ENCODE data around the gene CRYM.
"Not testable (repeated sequence)": the region's sequence is repeated elsewhere in the genome, so short reads cannot be mapped to it uniquely, and the experiment has no call there.

Gene CRYM

GRCh38 chr16:21267298-21267697 lies 10.8 kb downstream of the CRYM start:
- H3K4me3 Mint-ChIP-seq, result no peak overlapping the region
- H3K27ac Mint-ChIP-seq, result no peak overlapping the region
- H3K9me3 Mint-ChIP-seq, result no peaks in the 10 kb centered on the region
- ATAC-seq, result no peak
- H3K36me3 Mint-ChIP-seq, result no peaks in the 10 kb centered on the region
- no peaks in the 10 kb centered on the region for H3K27me3 Mint-ChIP-seq
- H3K4me1 Mint-ChIP-seq, result peaks cover 37% of the 10 kb centered on the region

GRCh38 chr16:21265104-21265837 lies 12.8 kb downstream of the CRYM start:
- Mint-ChIP-seq H3K27ac (peak overlapping the region; percentile 26), H3K36me3 (no peaks in the 10 kb centered on the region), H3K4me1 (peaks cover 37% of the 10 kb centered on the region), H3K27me3 (no peaks in the 10 kb centered on the region), H3K4me3 (no peak overlapping the region), H3K9me3 (no peaks in the 10 kb centered on the region)
- peak; percentile 81 for ATAC-seq

DNA sequence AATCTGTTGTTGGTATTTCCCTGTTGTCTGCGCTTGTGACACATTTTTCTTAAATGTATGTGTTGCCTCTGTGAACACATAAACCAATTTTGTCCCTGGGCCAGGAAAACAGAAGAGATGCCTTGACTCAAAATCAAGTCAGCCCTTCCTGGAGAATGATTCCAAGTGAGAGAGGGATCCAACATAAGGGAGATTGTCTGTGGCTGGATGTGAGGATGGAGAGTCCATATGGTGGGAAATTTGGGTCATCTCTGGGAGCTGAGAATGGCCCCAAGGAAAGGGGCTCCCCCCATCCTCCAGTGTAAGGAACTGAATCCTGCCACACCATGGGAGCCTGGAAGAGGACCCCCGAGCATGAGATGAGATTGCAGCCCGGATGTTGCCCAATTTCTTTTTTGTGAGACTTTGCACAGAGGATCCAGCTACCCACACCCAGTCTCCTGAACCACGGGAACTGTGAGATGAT lies 13.5 kb downstream of the CRYM start:
- Mint-ChIP-seq H3K9me3 (no peaks in the 10 kb centered on the region), H3K4me1 (peaks cover 37% of the 10 kb centered on the region), H3K36me3 (no peaks in the 10 kb centered on the region), H3K4me3 (no peak overlapping the region), H3K27me3 (no peaks in the 10 kb centered on the region), H3K27ac (peak overlapping the region; percentile 56)
- ATAC-seq, result no peak

GRCh38 chr16:21263640-21264570 lies 14.2 kb downstream of the CRYM start:
- no peaks in the 10 kb centered on the region for H3K36me3 Mint-ChIP-seq
- H3K4me1 Mint-ChIP-seq, result peaks cover 37% of the 10 kb centered on the region
- H3K4me3 Mint-ChIP-seq, result peak overlapping the region; percentile 22
- no peaks in the 10 kb centered on the region for H3K9me3 Mint-ChIP-seq
- ATAC-seq, result peak; percentile 89
- H3K27me3 Mint-ChIP-seq, result no peaks in the 10 kb centered on the region
- peak overlapping the region; percentile 56 for H3K27ac Mint-ChIP-seq

DNA sequence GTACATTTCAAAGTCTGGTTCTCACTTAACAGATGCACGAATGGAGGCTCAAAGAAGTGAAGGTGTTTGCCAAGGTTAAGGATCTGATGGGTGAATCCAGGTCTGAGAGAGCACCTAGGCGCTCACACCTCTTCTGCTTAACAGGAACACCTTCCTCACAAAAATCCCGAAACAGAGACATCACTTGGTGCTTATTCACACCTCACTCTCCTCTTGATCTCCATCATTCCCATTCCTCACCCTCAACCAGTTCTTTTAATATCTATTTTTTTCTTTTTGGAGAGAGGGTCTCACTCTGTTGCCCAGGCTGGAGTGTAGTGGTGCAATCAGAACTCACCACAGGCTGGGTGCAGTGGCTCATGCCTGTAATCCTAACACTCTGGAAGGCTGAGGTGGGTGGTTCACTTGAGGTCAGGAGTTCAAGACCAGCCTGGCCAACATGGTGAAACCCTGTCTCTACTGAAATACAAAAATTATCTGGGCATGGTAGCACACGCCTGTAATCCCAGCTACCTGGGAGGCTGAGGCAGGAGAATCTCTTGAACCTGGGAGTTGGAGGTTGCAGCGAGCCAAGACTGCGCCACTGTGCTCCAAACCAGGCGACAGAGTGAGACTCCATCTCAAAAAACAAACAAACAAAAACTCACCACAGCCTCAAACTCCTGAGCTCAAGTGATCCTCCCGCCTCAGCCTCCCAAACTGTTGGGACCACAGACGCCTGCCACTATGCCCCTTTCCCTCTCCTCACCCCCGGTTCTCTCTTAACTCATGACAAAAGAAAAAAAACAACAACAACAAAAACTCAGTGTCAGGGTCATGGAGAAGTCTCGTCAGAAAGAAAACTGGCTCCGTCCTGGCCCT lies 15.1 kb downstream of the CRYM start:
- H3K27me3 Mint-ChIP-seq, result no peaks in the 10 kb centered on the region
- H3K4me3 Mint-ChIP-seq, result no peak overlapping the region
- H3K9me3 Mint-ChIP-seq, result no peaks in the 10 kb centered on the region
- H3K27ac Mint-ChIP-seq, result peak overlapping the region; percentile 56
- peaks cover 30% of the 10 kb centered on the region for H3K4me1 Mint-ChIP-seq
- ATAC-seq, result no peak
- H3K36me3 Mint-ChIP-seq, result no peaks in the 10 kb centered on the region

- H3K36me3 Mint-ChIP-seq, result no peaks in the 10 kb centered on the region
- no peak overlapping the region for H3K4me3 Mint-ChIP-seq
- no peaks in the 10 kb centered on the region for H3K27me3 Mint-ChIP-seq
- ATAC-seq, result no peak
- H3K4me1 Mint-ChIP-seq, result peaks cover 30% of the 10 kb centered on the region
- no peaks in the 10 kb centered on the region for H3K9me3 Mint-ChIP-seq
- H3K27ac Mint-ChIP-seq, result no peak overlapping the region
These were observed 17.0 kb downstream of the CRYM start for GRCh38 chr16:21260870-21261791.

GRCh38 chr16:21257284-21257683 lies 20.8 kb downstream of the CRYM start:
- no peak for ATAC-seq
- Mint-ChIP-seq H3K4me1 (no peaks in the 10 kb centered on the region), H3K27me3 (peaks cover 1% of the 10 kb centered on the region), H3K4me3 (no peak overlapping the region), H3K9me3 (no peaks in the 10 kb centered on the region), H3K27ac (no peak overlapping the region), H3K36me3 (no peaks in the 10 kb centered on the region)

GRCh38 chr16:21256636-21257035 lies 21.5 kb downstream of the CRYM start:
- H3K9me3 Mint-ChIP-seq, result no peaks in the 10 kb centered on the region
- no peak overlapping the region for H3K27ac Mint-ChIP-seq
- no peaks in the 10 kb centered on the region for H3K4me1 Mint-ChIP-seq
- no peak for ATAC-seq
- no peak overlapping the region for H3K4me3 Mint-ChIP-seq
- H3K36me3 Mint-ChIP-seq, result no peaks in the 10 kb centered on the region
- H3K27me3 Mint-ChIP-seq, result peaks cover 8% of the 10 kb centered on the region

DNA sequence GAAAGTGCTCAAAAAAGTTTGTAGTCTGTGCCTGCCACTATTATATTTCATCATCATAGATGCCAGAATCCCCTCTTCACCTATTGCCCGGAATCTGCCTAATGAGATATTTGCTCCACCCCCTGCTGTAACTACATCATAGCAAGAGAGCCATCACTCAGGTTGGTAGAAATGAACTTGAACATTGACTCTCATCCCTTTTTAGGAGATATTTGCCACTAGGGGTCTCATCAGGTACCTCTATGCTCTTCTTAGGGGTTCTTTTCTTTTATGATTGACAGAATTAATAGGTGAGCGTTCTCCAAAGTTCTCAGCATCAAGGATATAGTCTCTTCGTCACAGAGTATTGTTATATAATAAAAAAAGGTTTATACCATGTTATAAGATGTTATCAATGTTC lies 24.6 kb downstream of the CRYM start:
- no peak for ATAC-seq

GRCh38 chr16:21250072-21250923 lies 27.8 kb downstream of the CRYM start:
- Mint-ChIP-seq H3K27ac (no peak overlapping the region), H3K27me3 (peaks cover 34% of the 10 kb centered on the region), H3K4me3 (no peak overlapping the region), H3K4me1 (peaks cover 16% of the 10 kb centered on the region), H3K9me3 (no peaks in the 10 kb centered on the region), H3K36me3 (no peaks in the 10 kb centered on the region)
- no peak for ATAC-seq

More for the DNA sequence above, 24.6 kb downstream of the CRYM start:
- H3K36me3 Mint-ChIP-seq, result no peaks in the 10 kb centered on the region
- peaks cover 16% of the 10 kb centered on the region for H3K4me1 Mint-ChIP-seq
- H3K4me3 Mint-ChIP-seq, result no peak overlapping the region
- no peak overlapping the region for H3K27ac Mint-ChIP-seq
- peaks cover 34% of the 10 kb centered on the region for H3K27me3 Mint-ChIP-seq
- no peaks in the 10 kb centered on the region for H3K9me3 Mint-ChIP-seq

DNA sequence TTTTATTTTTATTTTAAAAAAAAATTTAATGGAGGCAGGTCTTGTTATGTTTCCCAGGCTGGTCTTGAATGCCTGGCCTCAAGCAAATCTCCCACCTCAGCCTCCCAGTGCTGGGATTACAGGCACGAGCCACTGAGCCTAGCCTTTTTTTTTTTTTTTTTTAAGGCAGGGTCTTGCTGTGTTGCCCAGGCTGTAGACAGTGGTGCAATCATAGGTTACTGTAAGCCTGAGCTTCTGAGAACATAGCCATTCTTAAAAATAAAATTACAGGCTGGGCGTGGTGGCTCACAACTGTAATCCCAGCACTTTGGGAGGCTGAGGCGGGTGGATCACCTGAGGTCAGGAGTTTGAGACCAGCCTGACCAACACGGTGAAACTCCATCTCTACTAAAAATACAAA lies 29.9 kb downstream of the CRYM start:
- not testable (repeated sequence) for ATAC-seq, H3K4me3 Mint-ChIP-seq, H3K36me3 Mint-ChIP-seq, H3K9me3 Mint-ChIP-seq, H3K27ac Mint-ChIP-seq
- peaks cover 16% of the 10 kb centered on the region for H3K4me1 Mint-ChIP-seq
- peaks cover 34% of the 10 kb centered on the region for H3K27me3 Mint-ChIP-seq

DNA sequence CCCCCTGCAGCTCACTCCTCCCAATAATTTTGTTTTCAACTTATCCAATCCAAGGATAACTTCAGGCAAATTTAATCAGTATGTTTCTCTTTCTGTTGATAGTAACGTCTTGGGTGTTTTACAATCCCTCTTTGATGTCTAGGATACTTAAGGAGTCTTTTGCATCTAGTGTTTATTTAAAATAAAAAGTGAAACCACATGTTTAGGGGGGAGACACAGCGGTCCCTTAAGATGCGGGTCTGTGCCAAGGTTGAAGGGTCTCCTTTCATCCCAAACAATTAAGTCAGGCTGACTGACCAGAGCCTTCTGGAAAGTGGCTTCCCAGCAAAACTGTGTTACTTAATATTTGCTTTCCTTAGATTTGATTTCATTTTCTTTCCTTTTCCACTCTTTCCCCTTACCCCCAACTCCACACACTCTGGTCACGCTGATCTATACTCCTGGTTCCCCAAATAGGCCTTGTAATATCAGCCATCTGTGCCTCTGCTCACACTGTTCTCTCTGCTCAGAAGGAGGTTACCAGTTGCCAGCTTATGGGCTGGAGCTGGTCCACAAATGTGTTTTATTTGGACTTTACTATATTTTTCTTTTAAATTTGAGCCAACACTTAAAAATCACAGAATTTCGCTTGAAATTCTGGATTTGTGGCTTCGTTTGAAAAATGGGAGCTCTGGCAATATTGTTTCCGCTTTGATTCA lies 33.4 kb downstream of the CRYM start:
- Mint-ChIP-seq H3K4me3 (no peak overlapping the region), H3K9me3 (no peaks in the 10 kb centered on the region), H3K27ac (no peak overlapping the region), H3K27me3 (peaks cover 8% of the 10 kb centered on the region), H3K36me3 (no peaks in the 10 kb centered on the region), H3K4me1 (no peaks in the 10 kb centered on the region)
- ATAC-seq, result no peak

DNA sequence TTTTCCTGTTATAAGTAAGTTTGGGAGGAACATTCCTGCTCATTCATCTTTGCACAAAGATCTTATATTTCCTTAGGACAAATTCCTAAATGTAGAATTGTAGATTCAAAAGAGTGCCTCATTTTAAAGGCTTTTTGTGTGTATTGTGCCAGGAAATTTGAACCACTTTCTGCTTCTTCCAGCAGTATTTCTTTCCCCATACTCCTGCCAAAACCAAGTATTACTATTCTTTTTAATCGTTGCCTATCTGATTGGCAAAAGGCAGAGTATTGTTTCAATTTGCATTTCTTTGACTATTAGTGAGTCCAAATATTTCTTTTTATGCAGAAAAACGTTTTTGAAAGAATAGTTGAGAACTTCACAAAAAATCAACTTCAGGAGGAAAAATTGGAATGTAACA lies 35.3 kb downstream of the CRYM start:
- no peak for ATAC-seq
- H3K9me3 Mint-ChIP-seq, result no peaks in the 10 kb centered on the region
- H3K27me3 Mint-ChIP-seq, result no peaks in the 10 kb centered on the region
- no peaks in the 10 kb centered on the region for H3K36me3 Mint-ChIP-seq
- no peak overlapping the region for H3K27ac Mint-ChIP-seq
- H3K4me1 Mint-ChIP-seq, result no peaks in the 10 kb centered on the region
- no peak overlapping the region for H3K4me3 Mint-ChIP-seq
